HG02678 (cell line): ENCODE measurements around the gene RSU1.
A peak's percentile ranks its signal among the peaks of the same experiment; 100 is the strongest.

ENCODE experiments used
- ATAC-seq: cut with Tn5 transposase; IDR thresholded peaks from one replicate; pipeline ENCODE4 v1.9.1; 2021; ENCODE audit warnings: mild to moderate bottlenecking, moderate library complexity; ENCODE audit not compliant: unreplicated experiment

The RSU1 gene

DNA sequence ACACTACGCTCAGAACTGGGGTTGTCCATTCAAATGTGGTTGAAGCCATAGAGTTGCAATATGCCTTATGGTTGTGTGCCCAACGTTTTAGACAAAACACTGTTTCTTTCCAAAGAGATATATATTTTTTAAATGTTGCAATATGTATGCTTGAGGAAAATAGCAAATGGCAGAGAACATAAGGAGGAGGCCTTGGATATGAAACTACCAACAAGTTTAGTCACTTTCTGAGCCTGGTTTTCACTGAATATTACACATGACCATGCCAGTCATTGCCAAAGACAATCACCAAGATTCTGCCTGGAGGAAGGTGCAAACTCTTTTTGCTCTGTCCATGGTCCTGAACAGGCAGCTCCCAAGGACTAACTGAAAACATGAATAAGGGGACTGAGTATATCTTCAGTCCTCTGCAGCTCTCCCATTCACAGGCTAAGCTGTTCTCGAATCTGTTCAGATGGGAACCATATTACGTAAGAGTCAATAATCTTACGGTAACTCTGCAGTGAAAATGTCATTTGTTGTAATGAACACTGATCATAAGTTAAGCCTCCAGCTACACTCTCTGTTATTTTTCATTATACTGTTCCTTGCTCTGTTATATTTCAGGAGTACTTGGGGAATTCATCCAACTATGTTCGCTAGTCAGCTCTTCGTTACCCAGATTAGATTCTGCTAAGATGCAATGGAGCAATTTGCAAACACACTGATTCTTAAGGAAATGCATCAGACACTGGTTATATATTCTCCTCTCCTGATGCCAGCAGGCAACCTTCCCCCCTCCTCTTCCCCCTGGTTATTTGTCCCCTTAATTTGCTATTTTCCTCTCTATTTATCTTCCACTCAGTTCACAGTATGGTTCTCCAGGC, 204.9 kb downstream of the RSU1 start:
- ATAC-seq = no peak

DNA sequence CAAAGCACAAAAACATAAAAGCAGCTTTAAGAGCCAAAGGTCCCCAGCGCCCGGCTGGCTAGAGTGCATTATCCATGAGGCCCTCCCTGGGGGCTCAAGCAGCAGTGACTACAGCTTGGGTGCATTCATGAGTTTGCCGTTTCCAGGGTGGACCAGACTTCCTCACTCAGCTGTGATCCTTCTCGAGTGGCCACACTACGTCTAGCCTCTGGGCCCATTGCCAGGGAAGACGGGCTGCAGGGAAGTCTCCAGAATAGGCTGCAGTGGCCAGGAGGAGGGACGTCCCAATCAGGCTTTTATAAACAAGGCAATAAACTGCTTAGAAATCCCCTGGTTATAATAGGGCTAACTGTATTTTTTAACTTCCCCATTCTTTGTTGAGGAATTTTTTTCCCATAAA, 206.2 kb downstream of the RSU1 start:
- ATAC-seq = no peak

DNA sequence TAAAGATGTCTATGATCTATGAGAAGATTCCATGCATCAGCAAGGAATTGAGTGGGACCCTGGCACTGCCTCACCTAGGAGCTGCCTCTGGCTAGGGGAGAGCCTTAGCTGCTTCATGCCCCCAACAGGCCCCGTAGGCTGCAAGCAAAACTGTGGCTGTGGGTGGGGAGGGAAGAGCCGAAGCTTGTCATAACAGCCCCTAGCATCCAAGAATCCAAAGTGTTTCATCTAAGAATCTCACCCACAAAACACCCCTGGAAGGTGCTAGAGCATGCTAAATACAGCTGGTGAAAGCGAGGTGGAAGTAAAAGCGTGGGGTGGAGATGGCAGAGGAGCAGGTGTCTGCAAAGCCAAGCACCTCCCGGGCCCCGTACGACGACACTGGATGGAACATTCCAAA, 208.0 kb downstream of the RSU1 start:
- no peak for ATAC-seq

DNA sequence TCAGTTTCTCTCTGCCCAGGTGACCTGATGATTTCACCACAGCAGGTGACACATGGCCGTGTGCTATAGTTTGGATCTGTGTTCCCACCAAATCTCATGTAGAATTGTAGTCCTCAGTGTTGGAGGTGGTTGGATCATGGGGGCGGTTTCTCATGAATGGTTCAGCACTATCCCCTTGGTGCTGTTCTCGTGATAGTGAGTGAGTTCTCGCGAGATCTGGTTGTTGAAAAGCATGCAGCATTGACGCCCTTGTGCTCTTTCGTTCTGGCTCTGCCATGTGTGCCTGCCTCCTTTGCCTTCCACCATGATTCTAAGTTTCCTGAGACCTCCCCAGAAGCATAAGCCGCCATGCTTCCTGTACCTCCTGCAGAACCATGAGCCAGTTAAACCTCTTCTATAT, 210.3 kb downstream of the RSU1 start:
- ATAC-seq = no peak

DNA sequence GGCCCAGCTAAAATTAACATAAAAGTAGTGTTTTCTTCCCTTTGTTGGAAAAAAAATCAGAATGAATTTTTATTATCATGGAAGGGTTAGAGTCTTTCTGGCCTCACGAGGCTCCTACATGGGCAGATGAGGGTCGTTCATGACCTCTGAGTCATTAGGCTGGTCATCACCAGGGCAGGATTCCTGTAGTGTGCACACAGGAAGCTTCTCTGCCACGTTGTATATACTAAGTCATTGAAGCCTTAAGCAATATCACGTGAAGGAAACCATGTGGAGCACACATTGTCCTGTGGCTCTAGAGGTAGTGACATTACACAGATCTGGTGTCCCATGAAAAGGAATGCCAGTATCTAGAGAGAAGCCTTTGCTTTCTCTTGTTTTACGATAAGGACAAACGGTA, 210.8 kb downstream of the RSU1 start:
- no peak for ATAC-seq

DNA sequence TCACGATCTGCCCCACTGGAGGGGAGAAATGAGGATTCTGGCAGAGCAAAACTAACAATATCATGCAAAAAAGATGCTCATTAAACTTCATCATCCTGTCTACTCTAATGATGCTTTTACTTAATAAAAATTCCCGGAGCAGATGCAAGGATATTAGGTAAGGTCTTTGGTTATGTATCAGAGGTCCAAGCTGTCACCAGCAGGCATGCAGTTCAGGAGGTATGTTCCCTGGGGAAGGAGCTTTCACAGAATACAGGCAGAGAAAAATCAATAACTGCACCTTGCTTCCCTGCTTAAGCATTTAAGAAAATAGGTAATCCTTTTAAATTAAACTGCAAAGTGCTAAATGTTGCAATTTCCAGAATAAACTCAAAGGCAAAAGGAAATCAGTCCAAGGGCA, 213.9 kb downstream of the RSU1 start:
- no peak for ATAC-seq

DNA sequence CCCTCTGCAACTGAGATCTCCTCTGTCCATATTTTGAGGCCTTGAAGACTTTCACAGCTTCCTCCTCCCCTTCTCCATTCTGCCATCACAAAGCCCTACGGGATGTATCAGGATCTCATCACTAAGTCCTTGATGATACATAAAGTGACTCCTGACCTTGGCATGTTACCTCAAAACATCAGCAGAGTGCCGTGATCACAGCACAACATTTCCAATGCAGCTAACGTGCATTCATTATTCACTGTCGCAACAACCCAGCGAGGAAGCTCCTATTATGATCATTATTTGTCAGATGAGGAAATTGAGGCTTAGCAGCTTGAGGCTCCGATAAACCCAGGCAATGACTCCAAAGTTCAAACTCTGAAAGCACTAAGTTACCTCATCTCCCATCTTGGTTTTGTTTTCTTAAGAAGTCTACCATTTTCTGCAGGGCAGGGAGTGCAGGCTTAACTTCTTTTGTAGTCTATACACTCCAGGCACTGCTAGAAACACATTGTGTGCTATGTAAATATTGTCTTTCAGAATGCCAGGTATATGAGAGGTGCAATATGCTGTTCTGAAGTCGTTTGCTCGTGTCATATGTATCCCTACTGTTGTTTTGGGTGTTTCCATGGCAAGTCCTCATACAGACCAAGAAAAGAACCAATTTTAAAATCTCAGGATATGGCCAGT, 215.0 kb downstream of the RSU1 start:
- ATAC-seq = no peak

DNA sequence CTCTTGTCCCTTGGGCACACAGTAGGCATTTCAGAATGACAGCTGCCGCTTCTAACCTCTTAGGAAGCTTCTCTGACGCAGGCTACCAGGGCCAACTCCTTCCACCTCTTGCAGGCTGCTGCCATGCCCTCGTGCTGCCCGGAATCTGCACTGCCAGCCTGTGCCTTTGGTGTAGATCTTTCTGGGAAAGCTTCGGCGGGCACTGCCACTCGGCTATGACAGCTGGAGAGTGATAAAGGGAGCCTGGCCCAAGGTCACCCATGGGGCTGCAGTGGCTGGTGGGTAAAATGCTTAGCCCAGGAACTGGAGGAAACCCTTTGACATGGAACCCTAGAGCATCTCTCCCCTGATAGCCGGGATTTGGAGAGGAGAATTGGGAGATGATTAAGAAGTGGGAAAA, 217.6 kb downstream of the RSU1 start:
- no peak for ATAC-seq

DNA sequence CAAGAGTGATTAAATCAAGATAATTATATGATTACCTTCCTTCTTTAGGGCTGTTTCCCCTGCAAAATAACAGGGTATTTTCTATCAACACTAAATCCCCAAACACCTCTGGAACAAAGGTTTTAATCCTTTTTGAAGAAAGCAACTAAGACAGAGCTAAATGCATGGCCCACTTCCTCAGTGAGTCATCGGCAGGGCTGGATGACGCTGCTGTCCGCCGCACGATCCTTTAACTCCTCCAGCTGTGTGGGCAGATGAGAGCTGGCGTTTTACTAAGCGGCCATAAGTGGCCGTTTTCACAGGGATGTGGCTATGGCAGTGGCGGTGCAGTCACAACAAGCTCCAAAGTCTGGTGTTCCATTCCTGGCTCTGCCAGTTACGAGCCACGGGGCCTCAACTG, 219.6 kb downstream of the RSU1 start:
- no peak for ATAC-seq

DNA sequence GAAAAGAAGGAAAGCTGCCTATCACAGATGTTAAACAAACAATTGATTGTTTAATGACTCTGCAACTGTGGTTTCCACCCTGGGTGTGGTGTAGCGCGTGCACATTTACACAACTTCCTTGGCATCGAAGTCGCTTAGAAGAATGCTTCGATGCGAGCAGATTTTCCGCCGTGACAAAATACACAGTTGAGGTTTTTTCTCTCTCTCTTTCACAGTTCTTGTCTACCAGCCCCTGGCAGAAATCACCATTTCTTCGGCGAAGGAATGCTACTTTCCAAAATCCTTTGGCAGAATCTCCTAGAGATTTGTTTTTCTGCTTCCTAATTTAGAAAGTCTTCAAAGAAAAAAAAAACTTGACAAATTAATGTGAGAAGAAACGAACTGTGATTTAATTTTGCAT, 224.8 kb downstream of the RSU1 start:
- no peak for ATAC-seq

DNA sequence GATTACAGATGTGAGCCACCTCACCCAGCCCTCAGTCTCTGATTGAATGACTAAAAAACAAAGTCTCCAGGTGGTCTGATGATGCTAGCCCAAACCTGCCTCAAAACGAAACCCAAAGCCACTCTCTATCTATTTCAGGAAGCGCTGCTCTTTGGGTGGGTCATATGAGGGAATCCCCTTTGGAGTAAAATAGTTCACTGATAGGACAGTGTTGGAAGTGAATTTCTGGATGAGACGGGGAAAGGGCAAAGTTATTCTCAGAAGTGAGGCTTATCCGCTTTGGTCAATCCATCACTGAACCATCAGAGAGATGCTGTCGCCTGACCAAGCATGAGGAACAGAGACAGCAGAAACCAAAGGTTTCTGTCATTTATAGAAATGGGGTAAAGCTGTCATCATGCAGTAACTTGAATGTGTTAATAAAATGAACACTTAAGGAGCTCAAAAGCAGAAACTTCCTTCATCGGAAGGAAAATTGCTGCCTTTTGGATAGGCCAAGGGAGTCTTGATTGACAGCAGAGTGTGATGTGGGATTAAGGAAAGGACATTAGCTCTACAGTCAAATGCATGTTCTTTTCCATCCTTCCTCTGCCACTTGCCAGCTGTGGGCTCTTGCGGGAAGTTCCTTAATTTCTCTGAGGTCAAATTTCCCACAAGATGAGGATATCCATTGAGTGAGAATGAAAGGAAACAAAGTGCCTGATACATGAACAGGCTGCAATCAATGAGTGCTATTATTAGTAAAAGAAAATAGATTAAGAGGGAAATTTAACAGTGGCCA, 230.7 kb downstream of the RSU1 start:
- ATAC-seq = peak; percentile 87

DNA sequence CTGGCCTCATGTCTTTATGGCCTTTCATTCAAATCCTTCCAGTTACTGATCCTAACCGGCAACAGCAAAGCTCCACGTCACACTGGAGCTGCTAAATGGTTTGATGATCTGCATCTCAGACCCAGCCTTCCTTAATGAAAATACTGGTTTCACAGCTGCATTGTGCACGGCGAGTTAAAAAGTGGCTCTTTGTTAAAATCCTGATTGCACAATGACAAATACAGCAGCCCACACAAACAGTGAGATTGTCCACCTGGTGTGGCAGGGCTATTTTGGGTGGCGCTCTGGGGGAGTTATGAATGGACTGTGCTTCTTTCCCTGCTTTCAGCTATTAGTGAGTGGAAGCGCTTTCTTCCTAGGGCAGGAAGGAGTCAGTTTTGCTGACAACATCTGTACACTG, 232.1 kb downstream of the RSU1 start:
- ATAC-seq = peak; percentile 42

DNA sequence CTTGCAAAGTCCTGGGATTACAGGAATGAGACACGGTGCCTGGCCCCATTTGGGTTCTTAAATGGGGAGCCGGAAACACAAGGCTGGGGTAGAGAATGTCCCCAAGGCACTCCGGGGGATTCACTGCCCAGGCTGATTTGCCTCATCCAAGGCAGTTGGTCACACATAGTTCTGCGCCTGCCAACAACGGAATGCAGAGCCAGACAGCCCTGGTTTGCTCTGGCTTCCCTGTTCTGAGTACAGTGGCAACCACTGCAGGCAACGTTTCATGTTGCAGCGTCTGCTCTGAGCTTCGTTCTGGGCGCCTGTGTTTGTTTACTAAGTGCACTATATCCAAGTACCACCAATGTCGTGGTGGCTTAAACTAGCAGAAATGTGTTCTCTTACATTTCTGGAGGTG, 233.8 kb downstream of the RSU1 start:
- ATAC-seq = no peak

DNA sequence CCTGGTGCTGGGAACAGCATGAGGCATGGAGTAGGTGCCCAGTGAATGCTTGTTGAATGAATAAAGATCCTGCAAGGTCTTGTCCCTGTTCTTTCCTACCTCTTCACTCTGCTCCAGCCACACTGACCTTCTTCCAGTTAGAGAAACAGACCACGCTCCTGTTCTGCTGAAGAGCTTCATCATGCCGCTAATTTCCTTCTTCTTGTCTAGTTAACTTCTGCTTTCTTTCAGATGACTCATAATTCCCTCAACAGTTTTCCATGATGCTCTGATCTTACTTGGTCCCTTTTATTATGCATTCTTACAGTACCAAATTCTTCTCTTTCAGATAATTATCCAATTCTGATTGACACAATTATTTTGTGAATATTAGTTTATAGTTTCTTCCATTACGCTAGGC, 236.0 kb downstream of the RSU1 start:
- no peak for ATAC-seq

DNA sequence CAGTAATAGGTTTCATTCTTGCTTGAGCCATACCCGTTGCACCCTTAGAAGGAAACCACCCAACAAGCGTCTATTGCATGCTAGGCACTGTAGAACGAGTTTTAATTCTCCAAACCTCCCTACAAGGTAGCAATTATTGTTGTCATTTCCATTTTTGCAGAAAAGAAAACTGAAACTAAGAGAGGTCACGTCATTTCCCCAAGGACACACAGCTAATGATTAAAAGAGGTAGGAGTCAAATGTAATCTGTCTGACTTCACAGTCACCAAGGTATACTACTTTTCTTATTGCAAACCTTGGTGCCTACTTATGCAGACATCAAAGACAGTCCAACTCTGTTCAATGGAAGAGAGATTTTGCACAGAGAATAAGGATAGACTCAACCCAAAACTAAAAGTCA, 246.5 kb downstream of the RSU1 start:
- peak; percentile 88 for ATAC-seq

DNA sequence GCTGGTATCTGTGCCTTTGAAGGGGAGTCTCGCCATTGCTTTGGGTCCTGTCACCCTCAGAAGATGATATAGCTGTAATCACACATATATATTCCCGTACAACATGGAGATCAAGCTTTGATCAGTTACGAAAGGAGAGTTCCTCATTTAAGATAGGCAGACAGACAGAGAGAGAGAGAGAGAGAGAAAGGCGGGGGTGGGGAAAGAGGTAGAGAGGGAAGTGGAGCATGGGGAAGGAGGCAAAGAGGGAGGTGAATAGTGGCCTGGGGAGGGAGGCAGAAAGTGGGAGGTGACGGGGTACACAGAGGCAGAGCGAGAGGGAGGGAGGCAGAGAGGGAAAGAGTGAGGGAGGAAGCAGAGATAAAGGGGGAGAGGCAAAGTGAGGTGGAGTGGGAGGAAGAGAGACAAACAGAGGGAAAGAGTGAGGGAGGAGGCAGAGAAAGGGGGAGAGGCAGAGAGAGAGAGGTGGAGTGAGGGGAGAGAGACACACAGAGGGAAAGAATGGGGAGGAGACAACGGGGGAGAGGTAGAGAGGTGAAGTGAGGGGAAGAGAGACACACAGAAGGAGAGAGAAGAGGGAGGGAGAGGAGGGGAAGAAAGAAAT, 250.9 kb downstream of the RSU1 start:
- no peak for ATAC-seq

DNA sequence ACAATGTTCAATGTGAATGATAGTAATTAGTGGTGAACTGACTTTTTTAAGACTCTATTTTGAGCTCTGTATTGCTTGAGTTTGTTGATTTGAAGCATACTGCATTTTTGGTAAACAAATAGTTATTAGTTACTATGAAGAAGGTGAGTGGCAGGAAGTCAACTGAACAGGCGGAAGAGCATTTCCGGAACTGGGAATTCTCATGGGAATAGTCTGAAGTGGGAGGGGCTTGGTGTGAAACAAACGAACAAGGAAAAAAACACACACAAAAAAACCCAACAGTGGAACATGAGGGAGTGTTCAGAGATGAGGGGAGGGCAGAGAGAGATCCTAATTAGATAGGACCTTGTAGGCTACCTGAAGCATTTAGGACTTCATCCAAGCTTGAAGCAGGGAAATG, 251.6 kb downstream of the RSU1 start:
- no peak for ATAC-seq

DNA sequence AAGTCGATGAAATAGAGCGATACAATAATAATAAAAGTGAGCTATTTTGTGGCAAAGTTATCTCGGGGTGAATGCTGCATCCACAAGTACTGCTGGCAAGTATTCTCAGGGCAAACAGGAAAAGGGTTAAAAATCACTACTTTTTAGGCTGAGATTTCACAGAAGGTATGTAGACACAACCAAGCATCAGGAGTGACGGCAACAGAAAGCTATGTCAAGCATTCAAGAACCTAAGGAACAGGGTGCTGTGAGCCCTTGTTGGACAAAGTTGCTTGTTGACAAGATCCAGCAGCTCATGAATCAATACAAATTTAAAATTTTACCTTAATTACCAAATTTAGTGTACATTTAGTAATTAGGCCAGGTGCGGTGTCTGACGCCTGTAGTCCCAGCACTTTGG, 254.3 kb downstream of the RSU1 start:
- ATAC-seq = no peak

DNA sequence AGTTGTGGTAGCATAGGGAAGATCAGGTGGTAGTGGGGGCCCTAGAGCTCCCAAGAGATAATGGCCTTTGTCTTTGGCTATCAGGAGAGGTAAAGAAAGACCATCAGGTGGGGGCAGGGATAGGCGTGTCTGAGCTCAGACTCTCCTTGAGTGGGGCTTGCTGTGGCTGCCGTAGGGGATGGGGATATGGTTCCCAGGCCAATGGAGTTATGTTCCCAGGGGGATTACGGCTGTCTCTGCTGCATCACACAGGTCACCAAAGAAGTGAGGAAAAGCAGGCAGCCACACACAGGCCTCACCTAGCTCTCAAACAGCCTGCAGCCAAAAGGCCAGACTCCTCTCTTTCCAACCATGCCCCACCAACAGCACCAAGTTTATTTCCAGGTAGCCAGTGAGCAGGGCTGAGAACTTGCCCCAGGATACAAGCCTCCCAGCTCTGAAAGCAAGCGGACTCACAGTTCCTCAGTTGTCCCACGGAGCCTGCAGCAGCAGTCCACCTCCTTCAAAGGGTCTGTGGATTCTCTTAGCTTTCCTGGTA, 257.9 kb downstream of the RSU1 start:
- ATAC-seq = no peak

DNA sequence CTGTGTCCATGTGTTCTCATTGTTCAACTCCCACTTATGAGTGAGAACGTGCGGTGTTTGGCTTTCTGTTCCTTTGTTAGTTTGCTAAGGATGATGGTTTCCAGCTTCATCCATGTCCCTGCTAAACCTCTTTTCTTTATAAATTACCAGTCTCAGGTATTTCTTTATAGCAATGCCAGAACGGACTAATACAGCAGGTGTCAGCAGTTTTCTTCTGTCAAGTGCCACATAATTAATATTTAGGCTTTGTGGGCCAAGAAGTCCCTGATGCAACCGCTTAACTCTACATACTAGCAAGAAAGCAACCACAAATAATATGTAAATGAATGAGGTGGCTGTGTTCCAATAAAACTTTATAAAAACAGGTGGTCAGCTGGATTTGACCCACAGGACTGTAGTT, 269.3 kb downstream of the RSU1 start:
- ATAC-seq = no peak

DNA sequence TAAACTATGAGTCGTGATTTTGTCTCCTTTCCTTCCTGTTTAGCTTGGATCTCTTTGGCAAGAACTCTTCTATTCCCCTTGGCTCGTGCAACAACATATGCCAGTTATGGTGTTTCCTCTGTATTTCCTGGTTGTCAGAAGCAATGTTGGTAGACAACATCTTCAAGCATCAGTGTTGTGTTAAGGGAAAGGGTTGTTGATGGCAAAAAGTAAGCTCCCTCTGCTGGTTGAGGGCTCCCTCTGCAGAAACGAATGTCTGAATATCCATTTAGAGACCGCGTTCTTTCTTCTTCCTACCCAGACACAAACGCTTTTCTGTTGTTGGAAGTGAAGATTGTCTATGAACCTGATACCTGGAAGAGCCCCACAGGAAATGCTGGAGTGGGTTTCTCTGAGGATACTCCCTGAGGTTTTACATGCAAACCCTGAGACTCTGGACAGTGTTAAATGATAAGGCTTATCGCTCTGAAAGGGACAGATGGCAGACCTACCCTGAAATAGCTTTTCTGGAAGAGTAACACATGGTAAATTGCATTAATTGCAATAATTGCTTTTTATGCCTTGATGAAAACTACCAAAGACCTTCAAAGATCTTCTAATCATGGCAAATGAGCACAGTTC, 272.0 kb downstream of the RSU1 start:
- ATAC-seq = peak; percentile 62
